NCI-H82 treated with DMSO at 0.1 percent for 48 hours (cell line): Measurements from ENCODE around the gene WDR59.

ENCODE experiments used
- DNase-seq: peaks from one replicate; lab custom pipeline; 2025; ENCODE audit not compliant: unreplicated experiment; lab: John Stamatoyannopoulos, UW

Gene WDR59

DNA sequence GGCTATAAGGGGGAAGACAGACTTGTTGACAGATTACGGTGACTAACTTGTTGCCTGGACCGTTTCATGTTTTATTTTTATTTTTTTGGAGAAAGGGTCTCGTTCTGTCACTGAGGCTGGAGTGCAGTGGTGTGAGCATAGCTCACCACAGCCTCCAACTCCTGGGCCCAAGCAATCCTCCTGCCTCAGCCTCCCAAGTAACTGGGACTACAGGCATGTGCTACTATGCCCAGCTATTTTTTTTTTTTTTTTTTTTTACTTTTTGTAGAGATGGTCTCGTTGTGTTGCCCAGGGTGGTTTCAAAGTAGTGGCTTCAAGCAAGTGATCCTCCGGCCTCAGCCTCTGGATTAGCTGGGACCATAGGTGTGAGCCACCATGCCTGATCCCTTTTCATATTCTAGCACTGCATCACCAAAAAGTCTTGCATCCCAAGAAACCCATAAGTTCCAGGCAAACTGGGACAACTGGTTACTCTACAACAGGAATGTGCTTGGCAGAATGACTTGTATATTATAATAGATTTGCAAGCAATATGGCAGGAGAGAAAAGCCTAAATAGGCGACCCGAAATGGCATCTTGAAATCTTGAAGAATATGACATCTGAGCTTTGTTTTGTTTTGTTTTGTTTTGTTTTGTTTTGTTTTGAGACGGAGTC, 2.2 kb upstream of the WDR59 start:
- DNase-seq = no peak

DNA sequence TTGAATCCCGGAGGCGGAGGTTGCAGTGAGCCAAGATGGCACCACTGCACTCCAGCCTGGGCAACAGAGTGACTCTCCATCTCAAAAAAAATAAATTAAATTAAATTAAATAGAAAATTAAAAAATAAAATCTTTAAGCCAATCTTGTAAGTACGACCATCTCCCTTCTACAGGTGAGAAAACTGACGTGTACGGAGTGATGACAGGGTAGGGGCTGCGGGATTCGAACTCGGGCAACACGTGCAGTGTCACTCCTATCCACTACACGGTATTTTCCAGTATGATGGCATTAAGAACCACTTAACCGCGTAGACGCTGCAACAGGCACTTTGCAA, 762 bp downstream of the WDR59 start:
- DNase-seq = no peak

DNA sequence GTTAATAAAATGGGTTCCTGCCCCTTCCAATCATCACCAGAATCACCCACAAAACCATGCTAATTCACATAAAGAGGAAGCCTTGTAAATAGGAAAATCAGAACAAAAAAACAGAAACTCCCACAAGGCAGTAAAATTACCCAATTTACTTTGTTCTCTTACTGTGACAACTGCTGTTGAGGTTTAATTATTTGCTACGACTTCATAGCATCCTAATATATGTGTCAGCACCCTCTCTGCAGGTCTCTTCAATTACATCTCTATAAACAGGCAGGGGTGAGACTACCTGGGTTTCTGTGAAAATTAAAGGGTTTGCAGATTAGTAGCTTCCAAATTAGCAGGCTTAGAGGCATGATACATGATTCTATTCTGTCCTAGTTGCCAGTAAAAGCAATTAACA, 2.7 kb downstream of the WDR59 start:
- no peak for DNase-seq

DNA sequence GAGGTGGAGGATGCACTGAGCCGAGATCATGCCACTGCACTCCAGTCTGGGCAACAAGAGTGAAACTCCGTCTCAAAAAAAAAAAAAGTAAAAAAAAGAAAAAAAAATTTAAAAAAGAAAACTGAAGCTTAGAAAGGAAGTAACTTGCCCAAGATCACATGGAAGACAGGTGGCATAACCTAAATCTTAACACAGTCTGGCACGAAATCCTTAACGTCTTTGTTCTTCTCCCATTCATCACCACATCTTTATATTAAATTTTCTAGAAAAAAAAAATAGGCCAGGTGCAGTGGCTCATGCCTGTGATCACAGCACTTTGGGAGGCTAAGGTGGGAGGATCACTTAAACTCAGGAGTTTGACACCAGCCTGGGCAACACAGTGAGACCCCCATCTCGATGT, 9.3 kb downstream of the WDR59 start:
- no peak for DNase-seq

DNA sequence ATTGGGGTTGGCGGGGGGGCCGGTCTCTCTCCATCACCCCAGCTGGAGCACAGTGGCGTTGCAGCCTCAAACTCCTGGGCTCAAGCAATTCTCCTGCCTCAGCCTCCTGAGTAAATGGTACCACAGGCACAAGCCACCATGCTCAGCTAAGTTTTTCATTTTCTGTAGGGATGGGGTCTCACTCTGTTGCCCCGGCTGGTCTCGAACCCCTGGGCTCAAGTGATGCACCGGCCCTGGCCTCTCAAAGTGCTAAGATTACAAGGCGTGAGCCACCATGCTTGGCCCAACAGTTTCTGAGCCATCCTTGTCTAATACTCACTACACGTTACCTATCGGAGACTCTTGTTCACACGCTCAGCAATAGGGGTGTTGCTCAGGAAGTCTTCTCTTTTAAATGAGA, 11.6 kb downstream of the WDR59 start:
- no peak for DNase-seq

DNA sequence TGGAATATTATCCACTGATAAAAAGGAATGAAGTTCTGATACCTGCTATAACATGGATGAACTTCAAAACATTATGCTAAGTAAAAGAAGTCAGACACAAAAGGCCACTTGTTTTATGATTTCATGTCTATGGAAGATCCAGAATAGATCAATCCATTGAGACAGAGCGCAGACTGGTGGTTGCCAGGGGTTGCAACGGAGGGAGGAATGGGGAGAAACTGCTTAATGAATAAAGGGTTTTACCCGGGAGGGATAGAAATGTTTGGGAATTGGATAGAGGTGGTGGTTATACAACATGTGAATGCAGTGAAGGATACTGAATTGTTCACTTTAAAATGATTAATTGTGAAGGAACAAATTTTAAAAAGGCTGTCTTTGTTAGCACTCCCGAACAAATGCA, 30.2 kb downstream of the WDR59 start:
- DNase-seq = no peak

DNA sequence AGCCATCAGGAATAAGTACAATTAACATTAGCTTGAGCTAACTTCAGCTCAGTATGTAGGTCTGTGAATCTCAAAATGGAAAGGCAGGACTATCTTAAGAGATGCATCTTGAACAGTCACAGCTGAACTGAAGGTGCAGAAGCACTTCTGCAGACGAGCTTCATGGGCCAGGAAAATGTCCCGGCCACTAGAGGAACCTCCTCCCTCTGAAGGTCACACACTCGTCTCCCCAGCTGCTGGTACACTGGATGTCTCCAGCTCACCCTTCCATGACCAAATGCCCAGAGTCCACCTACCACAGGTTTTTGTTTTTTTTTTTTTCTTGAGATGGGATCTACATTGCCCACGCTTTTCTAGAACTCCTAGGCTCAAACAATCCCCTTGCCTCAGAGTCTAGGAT, 33.2 kb downstream of the WDR59 start:
- DNase-seq = no peak

DNA sequence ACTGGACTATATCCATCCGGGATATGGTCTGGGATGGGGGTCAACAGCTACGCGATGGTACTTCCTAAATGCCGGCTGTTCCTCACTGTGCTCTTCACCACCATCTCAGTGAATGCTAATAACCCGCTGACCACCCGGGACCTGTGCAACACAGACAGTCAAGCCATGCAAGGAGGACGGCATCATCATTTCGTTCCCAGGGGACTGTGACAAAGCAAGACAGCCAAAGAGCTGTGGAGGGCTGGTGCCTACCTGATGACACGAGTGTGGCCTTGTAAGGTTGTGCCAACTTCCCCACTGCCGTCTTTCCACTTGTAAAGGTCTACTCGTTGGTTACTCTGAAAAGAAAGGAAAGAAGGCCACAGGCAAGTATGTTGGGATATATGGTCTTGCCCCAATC, 33.7 kb downstream of the WDR59 start:
- DNase-seq = no peak

DNA sequence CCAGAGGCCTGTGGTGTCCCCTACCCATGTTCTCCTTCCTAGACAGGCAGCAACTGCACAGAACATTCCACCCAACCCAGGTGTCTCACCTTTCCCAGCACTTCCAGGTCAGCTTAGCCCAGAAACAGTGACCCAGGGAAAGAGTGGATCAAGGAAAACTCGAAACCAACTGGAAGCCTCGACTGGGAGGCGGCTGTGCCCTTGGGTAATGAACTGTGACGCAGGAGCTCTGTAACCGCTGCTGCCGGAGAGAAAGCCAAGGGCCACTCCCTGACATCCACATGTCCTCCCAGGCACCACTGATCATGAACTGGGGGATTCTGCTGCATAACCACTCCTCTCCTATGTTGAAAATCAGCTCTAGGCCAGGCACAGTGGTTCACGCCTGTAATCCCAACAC, 34.4 kb downstream of the WDR59 start:
- DNase-seq = no peak

DNA sequence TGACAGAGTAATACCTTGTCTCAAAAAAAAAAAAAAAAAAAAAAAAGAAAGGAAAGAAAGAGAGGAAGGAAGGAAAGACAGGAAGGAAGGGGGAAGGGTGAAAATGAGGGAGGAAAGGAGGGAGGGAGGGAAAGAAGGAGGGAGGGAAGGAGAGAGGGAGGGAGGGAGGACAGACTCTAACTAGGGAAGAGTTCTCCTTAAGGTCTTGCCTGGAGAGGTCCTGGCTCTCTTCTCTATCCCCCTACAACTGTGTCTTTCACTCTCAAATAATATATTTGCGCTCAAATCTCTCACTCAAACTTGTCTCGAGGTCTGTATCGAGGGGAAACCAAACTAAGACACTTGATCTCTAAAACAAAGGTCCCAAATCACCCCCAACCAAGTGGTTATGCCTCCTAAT, 35.6 kb downstream of the WDR59 start:
- DNase-seq = no peak

DNA sequence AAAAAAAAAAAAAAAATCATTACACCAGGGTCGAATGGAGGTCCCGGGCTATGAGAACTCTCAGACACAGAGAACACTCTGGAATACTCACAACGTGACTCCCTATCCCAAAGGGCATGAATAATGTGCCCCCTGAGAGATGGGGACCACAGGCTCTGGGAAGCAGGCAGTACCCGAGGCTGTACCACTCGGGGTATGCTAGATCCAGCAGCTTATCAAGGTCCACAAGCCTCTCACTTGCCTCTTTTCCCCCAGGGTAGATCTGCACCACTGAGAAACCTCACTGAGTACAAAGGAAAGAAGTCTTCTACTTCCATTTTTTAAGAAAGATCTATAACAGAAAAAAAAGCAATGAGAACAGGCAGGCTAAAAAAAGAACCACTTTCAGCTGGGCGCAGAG, 40.5 kb downstream of the WDR59 start:
- DNase-seq = no peak

DNA sequence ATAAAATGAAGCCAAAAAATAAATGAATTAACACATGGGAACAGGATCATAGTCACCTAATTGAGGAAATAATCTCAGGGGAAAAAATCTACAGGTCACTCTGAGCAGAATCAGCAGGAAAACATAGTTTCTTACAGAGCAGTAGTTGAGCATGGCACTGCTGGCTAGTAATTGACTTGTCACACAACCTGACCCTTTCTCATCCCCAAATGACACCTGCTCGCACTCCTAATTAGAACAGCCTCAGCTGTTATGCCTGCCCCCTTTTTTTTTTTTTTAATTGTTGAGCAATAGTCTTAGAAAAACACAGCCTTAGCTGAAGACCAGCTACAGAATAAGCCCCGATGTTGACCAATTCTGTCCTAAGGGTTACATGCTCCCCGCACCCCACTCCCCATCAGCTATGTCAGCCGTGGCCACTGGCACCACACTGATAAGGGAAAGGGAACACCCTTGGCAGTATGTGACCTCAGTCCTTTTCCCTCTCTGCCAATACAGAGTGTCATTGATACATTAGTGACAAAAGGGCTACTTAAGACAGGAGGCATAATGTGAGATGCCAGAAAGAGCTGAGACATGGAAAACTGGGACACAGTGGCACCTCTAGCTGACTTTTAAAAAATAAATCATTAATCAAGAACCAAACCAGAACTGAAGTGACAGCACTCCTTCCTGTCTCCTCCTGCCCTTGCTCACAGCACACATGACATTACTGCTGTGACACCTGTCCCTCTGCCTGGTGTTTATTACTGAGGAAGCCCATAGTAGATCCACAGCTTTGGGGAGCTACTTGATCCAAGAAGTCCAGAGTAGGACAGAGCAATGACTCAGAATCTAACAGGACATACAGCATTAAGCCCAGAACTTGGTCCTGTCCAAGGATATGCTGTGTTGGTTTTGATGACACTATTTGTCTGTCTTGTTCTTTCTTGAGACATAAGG, 41.7 kb downstream of the WDR59 start:
- DNase-seq = no peak

DNA sequence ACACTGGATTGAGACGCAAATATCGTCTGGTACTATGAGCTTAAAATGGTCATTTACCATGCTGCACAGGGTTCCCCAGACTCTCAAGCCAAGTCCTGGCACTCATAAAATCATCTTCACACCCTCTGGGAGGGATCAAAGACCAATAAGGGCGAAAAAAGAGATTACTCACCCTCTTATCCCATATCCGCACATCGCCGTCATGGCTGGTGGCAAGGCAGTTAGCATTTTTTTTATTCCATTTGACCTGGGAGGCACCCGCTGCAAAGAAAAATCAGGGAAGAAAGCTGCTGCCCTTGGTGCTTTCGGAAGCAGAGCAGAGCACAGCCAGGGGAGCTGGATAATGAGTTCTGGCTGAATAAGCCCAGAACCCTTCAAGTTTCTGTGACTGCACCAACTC, 42.4 kb downstream of the WDR59 start:
- DNase-seq = no peak

DNA sequence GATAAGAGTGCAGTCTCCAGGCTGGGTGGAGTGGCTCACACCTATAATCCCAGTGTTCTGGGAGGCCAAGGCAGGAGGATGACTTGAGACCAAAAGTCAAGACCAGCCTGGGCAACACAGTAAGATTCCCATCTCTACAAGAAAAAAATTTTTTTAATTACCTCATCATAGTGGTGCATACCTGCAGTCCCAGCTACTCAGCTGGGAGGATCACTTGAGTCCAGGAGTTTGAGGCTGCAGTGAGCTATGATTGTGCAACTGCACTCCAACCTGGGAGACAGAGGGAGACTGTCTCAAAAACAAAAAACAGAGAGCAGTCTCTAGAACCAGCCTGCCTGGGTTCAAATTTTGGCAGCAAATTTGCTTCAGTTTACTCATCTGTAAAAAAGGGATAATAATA, 45.2 kb downstream of the WDR59 start:
- DNase-seq = no peak

DNA sequence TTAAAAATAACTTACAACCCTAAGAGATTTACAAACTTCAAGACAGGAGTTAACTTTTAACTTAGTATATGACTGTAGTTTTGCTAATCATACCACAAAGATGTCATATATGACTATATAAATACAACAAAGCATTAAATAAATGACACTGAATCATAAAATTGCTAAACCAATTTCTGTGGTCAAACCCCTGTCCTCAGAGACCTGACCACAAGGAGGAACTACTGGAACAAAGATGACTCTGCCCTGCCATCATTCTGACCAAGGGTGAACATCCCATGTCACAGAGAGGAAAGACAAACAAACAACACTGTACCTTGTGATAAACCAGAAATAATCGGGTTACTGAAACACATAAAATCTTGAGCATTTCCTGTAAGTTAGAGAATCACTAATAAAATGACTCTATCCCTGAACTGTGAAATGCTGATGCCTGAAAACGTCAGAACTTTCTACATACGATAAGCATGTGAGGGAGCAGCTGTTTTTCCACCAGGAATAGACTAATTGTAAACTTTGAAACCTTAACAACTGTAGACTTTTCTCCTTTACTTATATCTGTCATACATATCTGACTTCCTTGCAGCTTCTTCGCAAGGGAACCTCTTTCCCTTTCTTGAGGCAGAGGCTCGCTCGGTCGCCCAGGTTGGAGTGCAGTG, 47.9 kb downstream of the WDR59 start:
- no peak for DNase-seq

DNA sequence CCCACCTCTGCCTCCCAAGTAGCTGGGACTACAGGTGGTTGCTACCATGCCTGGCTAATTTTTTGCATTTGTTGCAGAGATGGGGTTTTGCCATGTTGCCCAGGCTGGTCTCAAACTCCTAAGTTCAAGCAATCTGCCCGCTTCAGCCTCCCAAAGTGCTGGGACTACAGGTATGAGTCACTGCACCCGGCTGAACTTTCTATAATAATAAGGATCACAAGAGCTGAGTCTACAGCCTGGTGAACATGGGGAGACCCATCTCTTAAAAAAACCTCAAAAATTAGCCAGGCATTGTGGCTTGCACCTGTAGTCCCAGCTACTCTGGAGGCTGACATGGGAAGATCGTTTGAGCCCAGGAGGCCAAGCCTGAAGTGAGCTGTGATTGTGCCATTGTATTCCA, 53.5 kb downstream of the WDR59 start:
- DNase-seq = no peak

DNA sequence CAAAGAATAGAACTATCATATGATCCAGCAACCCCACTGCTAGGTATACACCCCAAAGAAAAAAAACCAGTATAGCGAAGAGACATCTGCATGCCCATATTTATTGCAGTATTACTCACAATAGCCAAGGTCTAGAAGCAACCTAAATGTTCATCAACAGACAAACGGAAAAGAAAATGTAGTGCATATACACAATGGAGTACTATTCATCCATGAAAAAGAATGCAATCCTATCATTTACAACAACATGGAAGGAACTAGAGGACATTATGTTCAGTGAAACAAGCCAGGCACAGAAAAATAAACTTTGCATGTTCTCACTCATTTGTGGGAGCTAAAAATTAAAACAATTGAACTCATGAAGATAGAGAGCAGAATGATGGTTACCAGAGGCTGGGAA, 55.3 kb downstream of the WDR59 start:
- DNase-seq = no peak

DNA sequence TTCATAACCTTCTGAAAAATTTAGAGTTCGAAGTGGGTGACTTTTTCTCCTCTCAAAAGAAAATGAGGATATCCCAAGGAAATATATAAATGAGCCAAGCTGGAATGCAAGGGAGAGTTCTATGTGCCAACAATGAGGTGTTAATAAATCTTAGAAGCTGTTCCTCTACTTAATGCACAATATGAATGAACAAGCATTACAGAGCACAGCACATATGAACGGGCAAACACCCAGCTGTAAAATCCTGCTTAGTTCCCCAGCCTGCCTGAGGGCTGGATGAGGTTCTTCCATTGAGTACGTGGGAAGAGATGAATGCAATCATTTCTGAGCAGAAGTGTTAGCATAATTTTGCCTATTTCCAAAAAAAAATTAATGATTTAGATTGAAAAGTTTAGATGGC, 58.1 kb downstream of the WDR59 start:
- DNase-seq = no peak

DNA sequence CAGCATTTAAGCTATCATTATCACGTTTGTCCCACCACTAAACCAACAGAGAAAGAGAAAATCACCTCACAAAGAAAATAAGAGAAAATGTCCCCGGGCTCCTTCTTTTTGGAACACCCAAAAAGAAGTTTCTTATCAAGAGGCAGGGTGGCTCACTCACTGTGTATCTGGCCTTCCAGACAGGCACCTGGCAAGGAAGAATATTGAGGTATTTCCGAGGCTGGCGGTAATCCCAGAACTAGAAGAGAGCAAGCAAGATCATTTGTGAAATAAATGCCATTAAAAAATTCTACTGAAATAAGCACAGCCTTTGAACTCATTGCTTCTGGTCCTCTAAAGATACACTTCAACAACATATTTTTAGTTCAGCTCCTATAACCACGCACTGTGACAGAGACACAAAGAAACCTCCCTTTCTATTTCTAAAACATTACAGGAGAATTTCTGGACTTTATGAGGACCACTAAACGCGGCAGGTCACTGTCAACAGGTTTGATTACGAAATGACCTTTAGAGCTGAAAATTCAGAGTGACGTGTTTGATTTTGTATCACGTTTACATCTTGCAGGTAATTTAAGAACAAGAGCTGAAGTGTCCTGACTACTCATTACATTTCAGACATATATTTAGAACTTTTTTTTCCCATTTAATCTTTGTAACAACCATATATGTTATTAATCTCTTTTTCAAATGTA, 61.0 kb downstream of the WDR59 start:
- DNase-seq = no peak

DNA sequence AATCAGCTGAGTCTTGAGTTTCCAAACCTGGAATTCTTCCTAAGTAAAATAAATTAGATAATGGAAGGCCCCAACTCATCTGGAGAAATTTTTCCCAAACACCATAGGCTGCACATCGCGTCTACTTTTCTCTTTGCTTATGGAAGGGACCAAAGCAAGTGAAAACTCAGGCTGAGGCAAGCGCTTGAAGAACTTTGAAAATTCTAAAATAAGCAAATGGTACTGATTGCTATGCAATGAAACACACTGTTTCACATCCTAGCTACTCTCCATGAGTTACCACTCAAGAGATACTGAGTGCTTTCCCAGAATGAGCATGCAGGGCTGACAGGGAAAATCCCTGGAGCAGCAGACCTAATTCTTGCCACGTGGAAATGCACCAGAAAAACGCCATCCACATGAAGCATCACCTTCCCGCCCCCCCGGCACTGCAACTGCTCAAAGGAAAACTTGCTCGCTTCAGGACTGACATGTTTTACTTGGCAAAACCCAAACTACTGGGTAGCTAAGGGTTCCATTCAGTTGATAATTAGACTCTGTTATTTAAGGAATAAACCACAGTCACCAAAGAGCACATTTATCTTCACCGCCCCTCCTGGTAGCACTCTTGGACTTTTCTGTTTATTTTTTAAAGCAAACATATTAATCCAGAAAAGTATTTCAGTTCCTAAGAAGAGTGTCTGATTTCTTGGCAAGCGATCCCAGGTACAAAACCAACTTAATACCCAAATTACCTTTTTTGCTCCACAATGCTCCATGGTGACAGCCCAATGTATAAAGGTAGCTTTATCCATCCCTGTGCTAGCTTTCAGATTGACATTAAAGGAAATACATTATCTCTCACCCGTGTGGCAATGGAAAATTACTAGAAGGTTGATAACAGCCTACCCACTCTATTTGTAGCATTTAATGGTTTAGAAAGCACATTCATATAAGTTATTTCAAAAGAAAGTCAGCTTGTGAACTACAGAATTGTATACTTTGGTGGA, 62.5 kb downstream of the WDR59 start:
- no peak for DNase-seq
